ENCODE measurements around the gene CHRNA1.
A peak's percentile ranks its signal among the peaks of the same experiment; 100 is the strongest.

CHRNA1 gene

DNA sequence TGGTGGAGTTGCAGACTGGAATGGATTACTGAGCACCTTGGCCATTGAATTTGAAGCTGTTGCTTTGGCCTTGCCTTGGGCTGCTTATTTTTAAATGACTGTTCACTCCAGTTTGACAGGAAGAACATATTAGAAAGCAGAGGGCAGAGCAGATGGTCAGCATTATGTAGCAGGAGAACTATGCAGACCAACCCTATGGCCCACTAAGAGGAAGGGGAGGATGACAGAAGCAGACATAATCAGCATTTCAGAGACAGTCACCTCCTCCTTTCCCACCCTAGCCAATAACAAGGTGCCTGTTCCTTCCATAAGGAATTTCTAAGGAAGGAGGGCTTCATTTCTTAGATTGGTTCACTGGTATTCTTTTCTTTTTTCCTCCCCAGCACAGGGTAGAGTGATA, 2.4 kb downstream of the CHRNA1 start:
- H3K4me3 Mint-ChIP-seq: no peak overlapping the region
- H3K27ac Mint-ChIP-seq: no peak overlapping the region
- H3K4me1 Mint-ChIP-seq (ENCODE audit: low read depth): peaks cover 8% of the 10 kb centered on the region
- no peaks in the 10 kb centered on the region for H3K36me3 Mint-ChIP-seq (ENCODE audit: low read depth)
- DNase-seq (ENCODE audit: low spot score): no peak
- peaks cover 8% of the 10 kb centered on the region for H3K27me3 Mint-ChIP-seq (ENCODE audit: low read depth)
- no peaks in the 10 kb centered on the region for H3K9me3 Mint-ChIP-seq

GRCh38 chr2:174760845-174761473, 3.3 kb downstream of the CHRNA1 start:
- H3K9me3 Mint-ChIP-seq: no peaks in the 10 kb centered on the region
- DNase-seq (ENCODE audit: low spot score): no peak
- H3K27me3 Mint-ChIP-seq (ENCODE audit: low read depth): peaks cover 5% of the 10 kb centered on the region
- H3K36me3 Mint-ChIP-seq (ENCODE audit: low read depth): no peaks in the 10 kb centered on the region
- peaks cover 8% of the 10 kb centered on the region for H3K4me1 Mint-ChIP-seq (ENCODE audit: low read depth)
- H3K27ac Mint-ChIP-seq: no peak overlapping the region
- no peak overlapping the region for H3K4me3 Mint-ChIP-seq

GRCh38 chr2:174759381-174760065, 4.7 kb downstream of the CHRNA1 start:
- peaks cover 8% of the 10 kb centered on the region for H3K4me1 Mint-ChIP-seq (ENCODE audit: low read depth)
- peaks cover 2% of the 10 kb centered on the region for H3K27me3 Mint-ChIP-seq (ENCODE audit: low read depth)
- no peak overlapping the region for H3K27ac Mint-ChIP-seq
- no peaks in the 10 kb centered on the region for H3K9me3 Mint-ChIP-seq
- no peak overlapping the region for H3K4me3 Mint-ChIP-seq
- no peak for DNase-seq (ENCODE audit: low spot score)
- no peaks in the 10 kb centered on the region for H3K36me3 Mint-ChIP-seq (ENCODE audit: low read depth)

GRCh38 chr2:174756743-174757142, 7.5 kb downstream of the CHRNA1 start:
- Mint-ChIP-seq H3K27ac (no peak overlapping the region), H3K4me3 (no peak overlapping the region), H3K9me3 (no peaks in the 10 kb centered on the region), H3K4me1 (ENCODE audit: low read depth) (peaks cover 10% of the 10 kb centered on the region), H3K27me3 (ENCODE audit: low read depth) (no peaks in the 10 kb centered on the region), H3K36me3 (ENCODE audit: low read depth) (no peaks in the 10 kb centered on the region)
- no peak for DNase-seq (ENCODE audit: low spot score)

DNA sequence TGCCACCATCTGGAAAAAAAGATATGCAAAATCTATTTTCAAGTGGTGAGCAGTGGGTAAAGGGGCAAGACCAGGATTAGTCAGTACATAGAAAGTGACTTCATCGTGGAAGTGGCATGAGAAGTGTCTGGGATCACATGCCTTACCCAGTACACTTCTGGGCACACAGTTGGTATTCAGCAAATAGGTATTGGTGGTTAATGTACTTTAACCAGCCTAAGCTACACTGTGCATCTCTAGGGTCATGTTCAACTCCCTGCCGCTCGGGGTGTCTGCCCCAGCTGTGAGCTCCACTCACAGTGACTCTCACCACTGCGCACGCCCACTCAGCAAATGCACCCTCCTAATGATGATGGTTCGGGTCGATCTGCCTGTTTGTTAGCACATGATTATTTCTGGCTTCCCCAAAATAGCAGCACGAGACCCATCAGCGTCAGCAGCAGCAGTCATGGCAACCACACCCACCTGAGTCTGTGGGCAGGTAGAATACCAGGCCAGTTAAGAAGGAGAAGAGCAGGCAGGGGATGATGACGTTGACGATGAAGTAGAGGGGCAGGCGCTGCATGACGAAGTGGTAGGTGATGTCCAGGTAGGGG, 11.1 kb downstream of the CHRNA1 start:
- H3K27me3 Mint-ChIP-seq (ENCODE audit: low read depth): peaks cover 4% of the 10 kb centered on the region
- H3K9me3 Mint-ChIP-seq: no peaks in the 10 kb centered on the region
- peak overlapping the region; percentile 49 for H3K4me3 Mint-ChIP-seq
- H3K36me3 Mint-ChIP-seq (ENCODE audit: low read depth): no peaks in the 10 kb centered on the region
- H3K4me1 Mint-ChIP-seq (ENCODE audit: low read depth): peaks cover 22% of the 10 kb centered on the region
- peak overlapping the region; percentile 74 for H3K27ac Mint-ChIP-seq
- no peak for DNase-seq (ENCODE audit: low spot score)

DNA sequence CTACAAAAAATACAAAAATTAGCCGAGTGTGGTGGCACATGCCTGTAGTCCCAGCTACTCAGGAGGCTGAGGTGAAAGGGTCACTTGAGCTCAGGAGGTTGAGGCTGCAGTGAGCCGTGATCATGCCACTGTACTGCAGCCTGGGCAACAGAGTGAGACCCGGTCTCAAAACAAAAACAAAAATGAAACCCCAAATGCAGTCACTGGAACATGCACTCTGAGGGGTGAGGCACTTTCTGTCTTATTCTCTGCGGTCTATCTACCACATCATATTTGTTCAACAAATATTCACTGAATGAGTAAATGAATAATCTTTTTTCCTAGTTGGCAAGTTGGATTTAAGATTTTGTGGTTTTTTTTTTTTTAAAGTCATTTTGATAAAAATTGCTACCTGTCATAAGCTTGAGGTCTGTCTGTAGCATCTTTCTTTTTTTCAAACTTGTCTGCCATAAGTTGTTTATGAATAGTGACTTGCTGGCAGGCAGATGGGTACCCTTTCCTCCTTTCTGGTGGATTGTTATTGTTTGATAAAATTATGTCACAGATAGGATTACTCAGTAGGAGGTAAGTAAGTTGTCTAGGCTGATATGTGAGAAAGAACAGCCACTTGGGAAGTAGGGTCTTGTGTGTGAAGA, 11.8 kb downstream of the CHRNA1 start:
- peak; percentile 58 for DNase-seq (ENCODE audit: low spot score)
- Mint-ChIP-seq H3K4me3 (peak overlapping the region; percentile 49), H3K9me3 (no peaks in the 10 kb centered on the region), H3K27me3 (ENCODE audit: low read depth) (peaks cover 6% of the 10 kb centered on the region), H3K36me3 (ENCODE audit: low read depth) (no peaks in the 10 kb centered on the region), H3K4me1 (ENCODE audit: low read depth) (peaks cover 22% of the 10 kb centered on the region), H3K27ac (peak overlapping the region; percentile 74)

DNA sequence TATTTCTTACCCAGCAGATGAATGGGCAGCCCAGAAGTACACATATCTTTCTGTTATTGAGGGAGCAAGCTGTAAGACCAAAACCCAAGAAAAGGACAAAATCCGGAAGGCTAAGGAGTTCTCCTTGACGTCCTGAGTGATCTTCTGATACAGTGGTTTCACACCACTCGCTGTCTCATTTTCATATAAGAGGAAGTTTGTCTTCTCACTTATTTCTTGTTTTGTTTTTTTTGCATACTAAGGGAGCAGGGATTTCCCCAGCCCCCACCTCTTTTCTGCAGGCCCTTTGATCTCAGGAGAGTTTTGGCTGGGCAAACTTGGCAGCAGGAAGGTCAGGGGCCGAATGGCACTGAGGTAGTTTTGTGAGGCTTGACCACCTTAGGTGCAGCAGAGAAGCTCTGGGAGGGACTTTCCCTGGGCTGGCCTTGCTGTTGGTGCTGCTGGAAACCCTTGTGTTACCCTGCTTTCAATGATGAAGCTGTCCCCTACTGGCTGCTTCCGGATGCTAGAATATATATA, 13.3 kb downstream of the CHRNA1 start:
- peak; percentile 60 for DNase-seq (ENCODE audit: low spot score)
- Mint-ChIP-seq H3K36me3 (ENCODE audit: low read depth) (no peaks in the 10 kb centered on the region), H3K4me3 (peak overlapping the region; percentile 56), H3K27ac (peak overlapping the region; percentile 58), H3K9me3 (no peaks in the 10 kb centered on the region), H3K27me3 (ENCODE audit: low read depth) (peaks cover 8% of the 10 kb centered on the region), H3K4me1 (ENCODE audit: low read depth) (peaks cover 22% of the 10 kb centered on the region)

GRCh38 chr2:174749793-174750192, 14.5 kb downstream of the CHRNA1 start:
- H3K27me3 Mint-ChIP-seq (ENCODE audit: low read depth): peaks cover 8% of the 10 kb centered on the region
- peaks cover 22% of the 10 kb centered on the region for H3K4me1 Mint-ChIP-seq (ENCODE audit: low read depth)
- H3K9me3 Mint-ChIP-seq: no peaks in the 10 kb centered on the region
- H3K4me3 Mint-ChIP-seq: no peak overlapping the region
- no peak overlapping the region for H3K27ac Mint-ChIP-seq
- no peaks in the 10 kb centered on the region for H3K36me3 Mint-ChIP-seq (ENCODE audit: low read depth)
- no peak for DNase-seq (ENCODE audit: low spot score)

- Mint-ChIP-seq H3K4me3 (no peak overlapping the region), H3K27ac (no peak overlapping the region), H3K27me3 (ENCODE audit: low read depth) (peaks cover 8% of the 10 kb centered on the region), H3K4me1 (ENCODE audit: low read depth) (peaks cover 22% of the 10 kb centered on the region), H3K9me3 (no peaks in the 10 kb centered on the region), H3K36me3 (ENCODE audit: low read depth) (no peaks in the 10 kb centered on the region)
- peak; percentile 57 for DNase-seq (ENCODE audit: low spot score)
Observed at GRCh38 chr2:174748948-174749347, 15.3 kb downstream of the CHRNA1 start.

GRCh38 chr2:174745142-174745541, 19.1 kb downstream of the CHRNA1 start:
- Mint-ChIP-seq H3K9me3 (no peaks in the 10 kb centered on the region), H3K4me3 (no peak overlapping the region), H3K4me1 (ENCODE audit: low read depth) (peaks cover 3% of the 10 kb centered on the region), H3K27ac (no peak overlapping the region), H3K36me3 (ENCODE audit: low read depth) (no peaks in the 10 kb centered on the region), H3K27me3 (ENCODE audit: low read depth) (peaks cover 14% of the 10 kb centered on the region)
- DNase-seq (ENCODE audit: low spot score): no peak

- H3K9me3 Mint-ChIP-seq: no peaks in the 10 kb centered on the region
- H3K27ac Mint-ChIP-seq: no peak overlapping the region
- H3K36me3 Mint-ChIP-seq (ENCODE audit: low read depth): no peaks in the 10 kb centered on the region
- no peak overlapping the region for H3K4me3 Mint-ChIP-seq
- DNase-seq (ENCODE audit: low spot score): no peak
- peaks cover 14% of the 10 kb centered on the region for H3K27me3 Mint-ChIP-seq (ENCODE audit: low read depth)
- H3K4me1 Mint-ChIP-seq (ENCODE audit: low read depth): peaks cover 3% of the 10 kb centered on the region
Observed at GRCh38 chr2:174744111-174744510, 20.2 kb downstream of the CHRNA1 start.

DNA sequence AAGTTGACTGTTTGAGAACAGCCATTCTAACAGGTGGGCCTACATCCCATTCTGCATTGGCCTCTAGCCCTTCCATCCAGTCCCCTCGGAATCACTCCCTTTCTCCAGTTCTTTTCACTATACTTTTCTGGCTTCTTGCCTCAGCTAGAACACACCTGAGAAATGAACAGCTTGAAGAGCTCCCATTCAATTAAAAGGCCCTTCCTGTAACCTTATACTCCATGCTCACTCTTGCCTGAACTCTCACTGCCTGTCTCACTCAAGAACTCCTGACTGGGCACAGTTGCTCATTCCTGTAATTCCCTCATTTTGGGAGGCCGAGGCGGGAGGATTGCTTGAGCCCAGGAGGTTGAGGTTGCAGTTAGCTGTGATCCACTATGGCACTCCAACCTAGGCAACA, 23.6 kb downstream of the CHRNA1 start:
- H3K27me3 Mint-ChIP-seq (ENCODE audit: low read depth): peaks cover 9% of the 10 kb centered on the region
- no peaks in the 10 kb centered on the region for H3K4me1 Mint-ChIP-seq (ENCODE audit: low read depth)
- no peak overlapping the region for H3K4me3 Mint-ChIP-seq
- H3K9me3 Mint-ChIP-seq: no peaks in the 10 kb centered on the region
- H3K27ac Mint-ChIP-seq: no peak overlapping the region
- no peaks in the 10 kb centered on the region for H3K36me3 Mint-ChIP-seq (ENCODE audit: low read depth)
- DNase-seq (ENCODE audit: low spot score): no peak

- H3K27ac Mint-ChIP-seq: no peak overlapping the region
- H3K27me3 Mint-ChIP-seq (ENCODE audit: low read depth): peaks cover 21% of the 10 kb centered on the region
- no peak overlapping the region for H3K4me3 Mint-ChIP-seq
- no peaks in the 10 kb centered on the region for H3K4me1 Mint-ChIP-seq (ENCODE audit: low read depth)
- no peaks in the 10 kb centered on the region for H3K9me3 Mint-ChIP-seq
- DNase-seq (ENCODE audit: low spot score): no peak
- H3K36me3 Mint-ChIP-seq (ENCODE audit: low read depth): no peaks in the 10 kb centered on the region
Observed at GRCh38 chr2:174738841-174739240, 25.4 kb downstream of the CHRNA1 start.

DNA sequence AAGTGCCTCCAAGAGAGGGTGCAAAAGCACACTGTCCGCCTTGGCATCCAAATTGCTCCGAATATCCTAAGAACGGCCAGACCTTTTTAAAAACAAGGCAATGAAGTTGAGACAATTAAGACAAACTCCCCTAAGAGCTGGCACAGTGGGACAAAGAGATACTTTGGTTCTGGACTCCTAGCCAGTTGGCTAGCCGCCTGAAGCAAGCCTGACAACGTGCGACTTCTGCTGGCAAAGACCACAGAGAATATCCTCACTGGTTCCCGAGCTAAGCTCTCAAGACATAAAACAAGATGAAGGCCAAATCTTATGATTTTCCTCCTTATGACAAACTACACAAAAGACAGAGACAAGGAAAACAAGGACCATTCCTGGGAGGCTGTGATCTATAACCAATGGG, 32.7 kb downstream of the CHRNA1 start:
- Mint-ChIP-seq H3K4me3 (no peak overlapping the region), H3K36me3 (ENCODE audit: low read depth) (no peaks in the 10 kb centered on the region), H3K27ac (no peak overlapping the region), H3K9me3 (no peaks in the 10 kb centered on the region), H3K27me3 (ENCODE audit: low read depth) (peaks cover 49% of the 10 kb centered on the region), H3K4me1 (ENCODE audit: low read depth) (peaks cover 8% of the 10 kb centered on the region)
- DNase-seq (ENCODE audit: low spot score): no peak

All from T-helper 2 cell treated with Interferon-gamma antibody and Interleukin-4, amounts not matched to agents 5 μg/mL and 100 μg/mL, for 36 hours (primary cell).